GM15510 (cell line): ENCODE data around the gene HES4.

ENCODE experiments used
- POLR2A ChIP-seq: IDR thresholded peaks from 3 replicates; pipeline ENCODE4 v1.6.1; 2011; ENCODE audit warnings: borderline replicate concordance; ENCODE audit not compliant: insufficient read length; ENCODE audit errors: extremely low read depth

HES4 gene

GRCh38 chr1:1013105-1013921 is 13.4 kb upstream of the HES4 start, which contains the start of gene ISG15:
ISG15 (plus strand) TSS chr1:1013497; CDS start chr1:1013574, 77 bp downstream.
- TF ChIP-seq POLR2A = peak; percentile 95

GRCh38 chr1:1011396-1011949 is 11.6 kb upstream of the HES4 start:
- TF ChIP-seq POLR2A = no peak

GRCh38 chr1:1006305-1007159 is 6.6 kb upstream of the HES4 start:
- no peak for TF ChIP-seq POLR2A

- TF ChIP-seq POLR2A = no peak
Observed at GRCh38 chr1:1005774-1006304, 5.9 kb upstream of the HES4 start.

DNA sequence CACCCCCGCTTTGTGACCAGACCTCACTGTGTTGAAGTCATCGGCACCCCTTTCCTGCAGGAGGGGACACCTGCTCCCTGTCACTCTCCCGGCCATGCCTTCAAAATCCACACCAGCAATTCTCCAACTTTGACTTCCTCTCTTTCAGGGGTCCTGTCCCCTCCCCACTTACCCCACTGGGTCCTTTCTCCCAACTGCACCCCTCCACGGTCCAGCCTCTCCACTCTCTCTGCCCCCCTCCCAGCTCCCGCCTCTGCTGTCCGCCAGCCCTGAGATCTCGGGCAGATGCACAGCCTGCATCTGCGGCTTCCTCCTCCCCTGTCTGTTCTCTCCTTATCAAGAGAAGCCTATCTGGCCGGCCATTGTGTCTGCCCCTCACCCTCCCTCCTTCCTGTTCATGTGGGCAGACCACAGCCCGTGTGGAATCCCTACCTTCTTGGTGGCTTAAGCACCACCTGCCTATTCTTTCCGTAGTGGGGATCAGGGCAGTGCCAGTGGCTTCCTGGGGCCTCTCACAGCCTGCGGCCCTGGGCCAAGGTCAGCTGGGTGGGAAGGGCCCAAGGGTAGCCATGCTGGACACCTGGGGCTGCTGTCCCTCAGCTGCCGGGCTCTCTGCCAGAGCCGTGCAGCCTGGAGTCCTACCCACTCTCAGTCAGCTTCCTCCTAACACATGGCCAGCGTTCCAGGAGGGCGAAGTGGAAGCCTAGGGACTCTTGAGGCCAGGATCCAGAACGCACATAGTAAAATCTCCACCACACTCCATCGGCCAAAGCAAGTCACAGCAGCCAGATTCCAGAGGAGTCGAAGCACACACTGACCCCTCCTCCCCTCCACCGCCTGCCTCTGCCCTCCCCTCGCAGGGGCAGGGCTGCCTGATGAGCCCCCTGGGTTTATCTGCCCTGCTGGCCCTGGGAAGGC is 5.1 kb upstream of the HES4 start:
- no peak for TF ChIP-seq POLR2A

DNA sequence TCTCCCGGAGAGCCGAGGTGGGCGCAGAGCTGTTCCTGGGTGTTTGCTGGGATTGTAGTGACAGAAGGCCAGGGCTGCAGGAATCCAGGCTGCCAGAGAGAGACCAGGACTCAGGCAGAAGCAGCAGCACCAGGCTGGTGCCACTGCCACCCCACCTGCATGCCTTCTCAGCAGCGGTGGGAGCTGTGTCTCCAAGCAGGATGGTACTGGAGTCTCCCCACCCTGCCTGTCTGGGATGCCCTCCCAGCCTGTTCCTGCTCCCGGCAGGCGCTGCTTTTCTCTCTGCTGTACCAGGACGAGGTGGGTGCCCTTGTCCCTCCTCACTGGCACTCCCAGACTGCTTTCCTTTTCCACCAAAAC is 4.5 kb upstream of the HES4 start:
- TF ChIP-seq POLR2A = no peak

GRCh38 chr1:1003618-1004419 is 3.9 kb upstream of the HES4 start:
- no peak for TF ChIP-seq POLR2A

DNA sequence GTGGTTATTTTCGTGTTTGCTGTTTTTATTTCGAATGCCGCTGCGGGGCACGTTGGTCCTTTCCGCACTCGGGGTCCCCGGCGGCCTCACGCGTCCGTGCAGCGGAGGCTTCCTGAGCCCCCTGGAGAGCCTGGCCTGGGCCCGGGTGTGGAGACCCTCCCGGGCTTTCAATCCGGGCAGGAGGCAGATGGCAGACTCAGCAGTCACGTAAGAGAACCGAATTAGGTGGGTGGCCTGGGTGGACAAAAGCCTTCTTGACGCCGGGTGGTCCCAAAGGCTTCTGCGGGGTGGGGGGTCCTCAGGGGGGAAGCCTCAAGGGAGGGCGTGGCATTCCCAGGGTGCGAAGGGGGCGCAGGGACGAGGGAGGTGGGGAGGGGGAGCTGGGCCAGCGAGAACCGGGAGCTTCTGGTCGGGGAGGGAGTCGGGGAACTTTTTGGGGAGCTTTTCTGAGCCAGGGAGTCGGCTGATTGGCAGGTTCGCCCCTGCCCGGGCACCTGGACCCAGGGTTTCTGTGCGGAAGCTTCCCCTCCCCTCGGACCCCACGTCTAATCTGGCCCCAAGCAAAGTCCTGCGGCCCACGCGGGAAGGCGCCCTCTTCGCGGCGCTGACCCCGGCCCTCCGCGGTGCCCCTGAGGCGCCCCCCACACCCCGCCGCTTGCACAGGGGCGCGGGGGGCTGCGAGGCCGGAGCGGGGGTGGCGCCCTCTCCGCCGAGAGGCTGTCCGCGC is 1.3 kb upstream of the HES4 start:
- TF ChIP-seq POLR2A = no peak

- TF ChIP-seq POLR2A = no peak
Observed at GRCh38 chr1:1000357-1001056, 610 bp upstream of the HES4 start.

DNA sequence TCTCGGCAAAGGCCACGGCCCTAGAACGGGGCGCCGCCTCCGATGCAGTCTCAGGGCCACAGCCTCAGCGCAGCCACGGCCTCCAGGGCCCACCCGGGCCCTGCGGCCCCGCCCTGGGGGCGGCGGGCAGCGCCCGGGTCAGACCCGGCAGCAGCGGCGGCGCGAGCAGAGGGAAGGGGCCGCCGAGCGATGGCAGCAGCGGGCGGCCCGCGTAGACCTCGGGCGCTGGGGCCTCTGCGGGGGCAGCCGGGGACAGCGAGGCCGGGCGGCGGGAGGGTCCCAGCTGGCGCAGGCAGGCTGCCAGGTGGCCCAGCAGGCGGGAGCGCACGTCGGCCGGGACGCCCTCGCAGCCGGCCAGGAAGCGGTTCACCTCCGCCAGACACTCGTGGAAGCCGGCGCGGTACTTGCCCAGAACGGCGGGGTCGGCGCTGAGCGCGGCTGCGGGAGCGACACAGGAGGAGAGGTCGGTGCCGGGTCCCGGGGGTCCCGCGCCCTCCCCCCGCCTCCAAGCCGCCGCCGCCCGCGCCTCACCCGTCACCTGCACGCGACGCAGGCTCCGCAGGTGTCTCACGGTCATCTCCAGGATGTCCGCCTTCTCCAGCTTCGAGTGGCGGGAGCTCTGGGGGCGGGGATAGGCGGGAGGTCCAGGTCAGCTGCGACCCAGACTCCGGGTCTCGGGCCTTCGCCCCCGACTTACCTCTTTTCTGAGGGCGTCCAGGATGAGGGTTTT is 737 bp downstream of the HES4 start:
- TF ChIP-seq POLR2A = no peak

DNA sequence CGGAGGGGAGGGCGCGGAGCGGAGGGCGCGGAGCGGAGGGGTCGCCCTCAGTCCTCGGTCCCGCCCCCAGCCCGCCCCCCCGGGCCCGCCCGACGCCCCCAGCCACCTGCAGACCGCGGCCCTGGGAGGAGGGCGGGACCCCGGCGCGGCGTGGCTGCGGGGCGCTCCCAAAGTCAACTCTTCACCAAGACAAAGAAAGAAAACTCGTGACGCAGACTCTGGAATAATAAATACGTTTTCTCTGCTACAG is 1.2 kb downstream of the HES4 start:
- TF ChIP-seq POLR2A = no peak

- no peak for TF ChIP-seq POLR2A
Observed at GRCh38 chr1:997993-998744, 1.7 kb downstream of the HES4 start.

DNA sequence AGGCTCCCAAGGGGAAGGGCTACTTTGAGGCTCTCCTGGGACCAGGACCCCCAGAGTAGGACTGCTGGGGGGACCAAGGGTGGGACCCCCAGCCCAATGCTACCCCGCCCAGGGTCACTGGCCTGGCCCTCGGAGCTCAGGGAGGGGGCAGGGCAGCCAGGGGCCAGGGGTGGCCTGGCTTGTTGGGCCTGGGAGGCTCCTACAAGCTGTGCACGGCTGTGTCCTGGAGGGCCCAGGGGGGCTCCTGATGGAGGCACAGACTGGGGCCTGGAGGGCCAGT is 2.2 kb downstream of the HES4 start:
- no peak for TF ChIP-seq POLR2A
